AG04449 (cell line): ENCODE results near the gene NAPB.

ENCODE experiments used
- CTCF ChIA-PET: fragments of 350-600 bp; formaldehyde crosslinking; extraction: SDS; loops from one replicate; lab custom pipeline; 2021; ENCODE audit warnings: antibody characterized with exemption; lab: Yijun Ruan, JAX
- POLR2A ChIA-PET: fragments of 400-600, 350-600 bp; formaldehyde crosslinking; extraction: SDS; loops from one replicate; lab custom pipeline; 2020; ENCODE audit warnings: antibody characterized with exemption, inconsistent platforms; lab: Yijun Ruan, JAX
- DNase-seq: peaks from one replicate; pipeline ENCODE4 v3.0.0-alpha.2; 2010; ENCODE audit warnings: low read depth, low spot score
- H3K4me3 ChIP-seq: 2 replicates; pipeline ENCODE4 v1.5.1; 2011; ENCODE audit warnings: low read depth, mild to moderate bottlenecking, control low read depth, low read length
- TF ChIP-seq, protein P1 (sequence below): IDR thresholded peaks from one replicate; pipeline ENCODE4 v1.5.1; 2011; ENCODE audit warnings: mild to moderate bottlenecking, moderate library complexity, low read length, control low read depth, inconsistent platforms; ENCODE audit not compliant: insufficient read depth; ENCODE audit errors: missing control alignments

NAPB gene

GRCh38 chr20:23396950-23397627, 24.2 kb downstream of the NAPB start:
- TF ChIP-seq, protein P1, sequence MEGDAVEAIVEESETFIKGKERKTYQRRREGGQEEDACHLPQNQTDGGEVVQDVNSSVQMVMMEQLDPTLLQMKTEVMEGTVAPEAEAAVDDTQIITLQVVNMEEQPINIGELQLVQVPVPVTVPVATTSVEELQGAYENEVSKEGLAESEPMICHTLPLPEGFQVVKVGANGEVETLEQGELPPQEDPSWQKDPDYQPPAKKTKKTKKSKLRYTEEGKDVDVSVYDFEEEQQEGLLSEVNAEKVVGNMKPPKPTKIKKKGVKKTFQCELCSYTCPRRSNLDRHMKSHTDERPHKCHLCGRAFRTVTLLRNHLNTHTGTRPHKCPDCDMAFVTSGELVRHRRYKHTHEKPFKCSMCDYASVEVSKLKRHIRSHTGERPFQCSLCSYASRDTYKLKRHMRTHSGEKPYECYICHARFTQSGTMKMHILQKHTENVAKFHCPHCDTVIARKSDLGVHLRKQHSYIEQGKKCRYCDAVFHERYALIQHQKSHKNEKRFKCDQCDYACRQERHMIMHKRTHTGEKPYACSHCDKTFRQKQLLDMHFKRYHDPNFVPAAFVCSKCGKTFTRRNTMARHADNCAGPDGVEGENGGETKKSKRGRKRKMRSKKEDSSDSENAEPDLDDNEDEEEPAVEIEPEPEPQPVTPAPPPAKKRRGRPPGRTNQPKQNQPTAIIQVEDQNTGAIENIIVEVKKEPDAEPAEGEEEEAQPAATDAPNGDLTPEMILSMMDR = no peak
- no peak overlapping the region for H3K4me3 ChIP-seq
- POLR2A ChIA-PET = no interaction called here
- CTCF ChIA-PET = interaction anchor here (1.0 kb wide), 1 partner anchor 14 kb away, joined by 3 read pairs; no protein-coding TSS in a partner anchor
- no peak for DNase-seq

DNA sequence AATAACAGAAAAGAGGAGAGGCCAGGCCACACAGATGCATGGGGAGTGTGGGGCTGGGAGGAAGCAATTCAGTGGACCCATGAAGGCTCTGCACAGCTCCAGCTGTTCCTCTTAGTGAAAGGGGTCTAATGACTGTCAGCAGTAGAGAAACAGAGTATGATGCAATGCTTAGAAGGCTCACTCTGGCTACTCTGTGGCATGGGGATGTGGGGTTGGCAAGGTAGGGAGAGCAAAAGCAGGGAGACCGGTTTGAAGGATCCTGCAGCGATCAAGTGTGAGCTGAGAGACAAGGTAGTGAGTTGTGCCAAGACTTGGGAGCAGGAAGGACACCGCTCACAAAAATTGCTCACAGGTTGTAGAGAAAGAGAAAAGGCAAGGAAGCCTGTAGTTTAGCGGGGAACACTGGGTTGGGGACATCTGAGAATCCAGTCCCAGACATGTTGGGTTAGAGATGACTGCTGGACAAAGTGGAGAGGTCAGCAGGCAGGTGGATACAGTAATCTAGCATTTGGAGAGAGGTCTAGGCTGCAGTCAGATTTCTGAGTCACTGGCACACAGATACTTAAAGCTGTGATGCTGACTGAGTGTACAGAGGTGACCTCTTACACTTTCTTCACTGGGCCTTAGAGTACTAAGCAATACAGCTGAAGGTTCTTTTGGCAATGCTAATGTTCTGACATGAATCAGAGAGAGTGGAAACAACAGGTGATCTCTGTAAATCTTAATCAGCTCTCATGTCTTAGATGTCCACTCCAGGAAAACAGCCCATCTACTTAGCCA, 27.1 kb downstream of the NAPB start:
- TF ChIP-seq, protein P1 = no peak
- no peak overlapping the region for H3K4me3 ChIP-seq
- POLR2A ChIA-PET = no interaction called here
- CTCF ChIA-PET = no interaction called here
- no peak for DNase-seq

DNA sequence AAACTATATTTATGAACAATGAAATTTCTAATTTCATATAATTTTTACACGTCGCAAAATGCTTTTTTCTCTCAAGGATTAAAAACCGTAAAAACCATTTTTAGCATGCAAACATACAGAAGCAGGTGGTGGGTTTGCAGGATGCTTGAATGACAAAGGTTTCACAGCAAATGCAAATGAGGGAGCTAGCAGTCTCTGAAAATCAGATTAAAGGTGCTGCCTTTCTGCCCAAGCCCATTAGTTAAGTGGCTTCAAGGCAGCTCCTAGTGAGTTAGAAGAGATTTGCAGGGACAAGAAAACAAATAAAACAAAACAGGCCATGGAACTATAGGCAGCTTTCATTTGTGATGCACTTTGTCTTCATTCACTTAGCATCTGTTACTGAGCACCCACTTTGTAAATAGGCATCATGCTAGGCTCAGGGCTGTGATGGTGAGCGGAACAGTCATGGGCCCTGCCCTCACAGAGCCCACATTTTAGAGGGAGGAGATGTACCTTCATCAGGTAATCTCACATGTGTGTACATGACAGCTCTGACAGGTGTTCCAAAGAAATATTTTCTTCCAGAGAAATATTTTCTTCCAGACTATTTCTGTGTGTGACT, 29.5 kb downstream of the NAPB start:
- ChIA-PET POLR2A (no interaction called here), CTCF (interaction anchor here (1.3 to 2.6 kb wide), 3 partner anchors 10 to 28 kb away, joined by 3 to 11 read pairs (median 8); no protein-coding TSS in a partner anchor)
- TF ChIP-seq, protein P1 = no peak
- no peak for DNase-seq
- no peak overlapping the region for H3K4me3 ChIP-seq

DNA sequence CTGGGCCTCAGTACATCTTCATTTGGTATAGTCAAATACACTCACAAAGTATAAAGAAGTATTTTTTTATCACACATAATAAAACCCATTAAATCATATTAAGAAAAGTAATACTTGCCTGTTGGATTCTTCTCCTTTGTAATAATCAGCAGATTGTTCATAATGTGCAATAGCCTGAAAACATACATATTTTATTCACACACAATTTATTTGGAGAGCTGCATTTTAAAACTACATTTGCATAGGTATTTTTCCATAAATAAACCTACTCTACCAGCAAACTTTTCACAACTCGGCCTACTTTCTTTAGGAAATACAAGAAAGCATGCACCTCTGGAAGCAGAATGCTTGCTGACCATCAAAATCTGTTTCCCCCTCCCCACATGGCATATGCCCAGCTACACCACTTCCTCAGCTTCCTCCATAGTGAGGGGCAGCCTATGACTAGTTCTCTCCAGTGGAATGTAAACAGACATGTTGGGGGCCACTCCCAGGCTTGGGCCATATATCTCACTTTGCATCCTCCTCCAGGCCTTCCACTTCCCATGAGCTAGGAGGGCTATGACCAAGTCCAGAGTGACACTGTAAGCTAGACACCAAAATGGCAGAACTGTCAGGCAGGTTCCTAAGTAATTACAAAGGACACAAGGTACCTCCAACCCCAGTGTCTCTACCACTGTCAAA, 31.1 kb downstream of the NAPB start:
- ChIA-PET POLR2A (no interaction called here), CTCF (no interaction called here)
- TF ChIP-seq, protein P1 = no peak
- DNase-seq = no peak
- no peak overlapping the region for H3K4me3 ChIP-seq

DNA sequence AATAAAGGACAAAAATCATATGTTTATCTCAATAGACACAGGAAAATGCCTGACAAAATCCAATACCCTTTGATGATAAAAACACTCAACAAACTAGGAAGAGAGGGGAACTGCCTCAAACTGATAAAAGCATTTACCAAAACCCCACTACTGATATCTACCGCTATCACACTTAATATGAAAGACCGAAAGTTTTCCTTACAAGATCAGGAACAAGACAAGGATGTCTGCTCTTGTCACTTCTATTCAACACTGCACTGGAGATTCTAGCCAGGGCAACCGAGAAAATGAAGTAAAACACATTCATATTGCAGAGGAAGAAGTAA, 34.2 kb downstream of the NAPB start:
- ChIA-PET CTCF (interaction anchor here (2.3 kb wide), 1 partner anchor 37 kb away, joined by 5 read pairs; the partner anchor contains the start of gene NXT1), POLR2A (no interaction called here)

More for the DNA sequence above, 34.2 kb downstream of the NAPB start:
- no peak for DNase-seq
- TF ChIP-seq, protein P1 = no peak
- no peak overlapping the region for H3K4me3 ChIP-seq
